WI38 (cell line): Measurements from ENCODE around the gene MTAP.

Experiments used
- H3K4me3 ChIP-seq: 2 replicates; pipeline ENCODE4 v1.5.1; 2011; ENCODE audit warnings: low read depth, mild to moderate bottlenecking, control low read depth, low read length
- TF ChIP-seq, protein P1 (sequence below): IDR thresholded peaks from 2 replicates; pipeline ENCODE4 v1.5.1; 2012; ENCODE audit warnings: low read depth, mild to moderate bottlenecking, control low read depth, low read length

The MTAP gene

DNA sequence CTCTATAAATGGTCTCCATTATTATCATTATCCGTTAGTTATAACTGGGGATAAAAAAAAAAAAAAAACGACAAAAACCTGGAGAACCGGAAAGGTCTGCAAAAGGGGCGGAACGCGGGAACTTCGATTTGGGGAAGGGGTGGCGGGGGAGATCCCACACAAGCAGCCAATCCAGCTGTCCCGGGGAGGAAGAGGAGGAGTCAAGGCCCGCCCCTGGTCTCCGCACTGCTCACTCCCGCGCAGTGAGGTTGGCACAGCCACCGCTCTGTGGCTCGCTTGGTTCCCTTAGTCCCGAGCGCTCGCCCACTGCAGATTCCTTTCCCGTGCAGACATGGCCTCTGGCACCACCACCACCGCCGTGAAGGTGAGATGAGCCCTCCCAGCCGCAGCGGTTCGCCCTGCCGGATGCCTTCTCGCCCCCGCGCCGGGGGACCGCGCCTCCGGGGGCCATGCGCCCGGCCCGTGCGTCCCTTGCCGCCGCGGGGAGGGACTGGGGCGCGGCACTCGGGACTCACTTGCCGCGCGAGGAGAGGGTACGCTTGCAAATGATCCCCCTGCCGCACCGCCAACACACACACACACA lies at the start of gene MTAP:
Gene MTAP (plus strand): TSS at position 219 of the 583 bp plus-strand sequence. CDS start 113 bp downstream, at position 332.
- TF ChIP-seq, protein P1, sequence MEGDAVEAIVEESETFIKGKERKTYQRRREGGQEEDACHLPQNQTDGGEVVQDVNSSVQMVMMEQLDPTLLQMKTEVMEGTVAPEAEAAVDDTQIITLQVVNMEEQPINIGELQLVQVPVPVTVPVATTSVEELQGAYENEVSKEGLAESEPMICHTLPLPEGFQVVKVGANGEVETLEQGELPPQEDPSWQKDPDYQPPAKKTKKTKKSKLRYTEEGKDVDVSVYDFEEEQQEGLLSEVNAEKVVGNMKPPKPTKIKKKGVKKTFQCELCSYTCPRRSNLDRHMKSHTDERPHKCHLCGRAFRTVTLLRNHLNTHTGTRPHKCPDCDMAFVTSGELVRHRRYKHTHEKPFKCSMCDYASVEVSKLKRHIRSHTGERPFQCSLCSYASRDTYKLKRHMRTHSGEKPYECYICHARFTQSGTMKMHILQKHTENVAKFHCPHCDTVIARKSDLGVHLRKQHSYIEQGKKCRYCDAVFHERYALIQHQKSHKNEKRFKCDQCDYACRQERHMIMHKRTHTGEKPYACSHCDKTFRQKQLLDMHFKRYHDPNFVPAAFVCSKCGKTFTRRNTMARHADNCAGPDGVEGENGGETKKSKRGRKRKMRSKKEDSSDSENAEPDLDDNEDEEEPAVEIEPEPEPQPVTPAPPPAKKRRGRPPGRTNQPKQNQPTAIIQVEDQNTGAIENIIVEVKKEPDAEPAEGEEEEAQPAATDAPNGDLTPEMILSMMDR = no peak
- peak within 1 kb of the TSS; percentile 81 for H3K4me3 ChIP-seq

DNA sequence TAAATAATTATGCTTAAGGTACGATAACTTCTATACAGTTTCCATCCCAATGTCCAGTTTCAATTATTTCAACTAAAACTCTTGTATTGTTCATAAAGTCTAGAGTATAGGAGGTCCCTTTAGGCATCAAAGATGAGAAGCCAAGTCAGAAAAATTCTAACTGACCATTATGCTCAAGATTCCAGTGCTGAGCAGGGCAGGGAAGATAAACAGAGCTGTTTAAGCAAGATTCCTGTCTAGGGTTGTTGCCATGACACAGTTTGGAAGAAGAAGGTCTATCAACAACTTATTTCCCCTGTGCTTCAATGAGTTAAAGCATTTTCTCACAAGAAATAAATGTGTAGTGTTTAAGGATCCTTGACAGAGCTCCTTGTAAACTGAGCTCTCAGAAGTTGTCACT lies 48.9 kb upstream of the MTAP start:
- TF ChIP-seq, protein P1 = no peak
- H3K4me3 ChIP-seq = no peak overlapping the region

DNA sequence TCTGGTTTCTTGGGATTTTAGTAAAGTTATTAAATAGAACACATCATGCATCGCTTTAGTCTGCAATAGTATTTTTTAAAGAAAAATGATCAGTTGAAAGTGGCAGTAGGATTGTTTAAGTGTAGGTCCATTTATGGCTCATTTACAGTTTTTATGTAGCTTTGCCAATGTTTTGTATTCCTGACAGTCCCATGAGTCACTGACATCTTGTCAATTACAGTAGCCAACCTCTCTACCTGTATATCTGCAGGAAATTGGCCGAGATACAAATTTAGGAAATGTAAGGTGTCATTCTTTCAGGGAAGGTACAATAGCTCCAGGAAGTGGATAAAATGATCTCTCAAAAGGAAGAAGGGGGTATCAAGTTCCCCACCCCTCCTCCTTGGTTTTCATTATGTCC lies 47.7 kb upstream of the MTAP start:
- TF ChIP-seq, protein P1 = no peak

DNA sequence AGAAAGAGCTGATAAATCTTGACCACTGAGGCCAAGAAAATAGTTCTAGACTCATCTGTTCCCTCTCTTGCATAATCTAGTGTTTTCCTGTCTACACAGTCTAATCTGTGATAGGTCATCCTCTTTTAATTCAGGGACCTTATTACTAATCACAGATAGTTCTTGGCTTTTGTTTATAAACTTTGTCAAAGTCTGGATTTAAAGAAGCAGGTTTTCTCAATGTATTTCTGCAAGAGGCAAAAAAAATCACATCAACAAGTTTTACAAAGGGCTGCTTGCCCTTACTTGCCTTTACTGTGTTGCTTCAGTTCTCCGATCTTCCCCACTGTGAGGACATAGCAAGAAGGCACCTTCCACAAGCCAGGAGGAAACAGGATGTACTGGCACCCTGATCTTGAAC lies 43.9 kb upstream of the MTAP start:
- TF ChIP-seq, protein P1 = no peak
- H3K4me3 ChIP-seq = no peak overlapping the region

More for the DNA sequence above, 47.7 kb upstream of the MTAP start:
- H3K4me3 ChIP-seq = no peak overlapping the region

DNA sequence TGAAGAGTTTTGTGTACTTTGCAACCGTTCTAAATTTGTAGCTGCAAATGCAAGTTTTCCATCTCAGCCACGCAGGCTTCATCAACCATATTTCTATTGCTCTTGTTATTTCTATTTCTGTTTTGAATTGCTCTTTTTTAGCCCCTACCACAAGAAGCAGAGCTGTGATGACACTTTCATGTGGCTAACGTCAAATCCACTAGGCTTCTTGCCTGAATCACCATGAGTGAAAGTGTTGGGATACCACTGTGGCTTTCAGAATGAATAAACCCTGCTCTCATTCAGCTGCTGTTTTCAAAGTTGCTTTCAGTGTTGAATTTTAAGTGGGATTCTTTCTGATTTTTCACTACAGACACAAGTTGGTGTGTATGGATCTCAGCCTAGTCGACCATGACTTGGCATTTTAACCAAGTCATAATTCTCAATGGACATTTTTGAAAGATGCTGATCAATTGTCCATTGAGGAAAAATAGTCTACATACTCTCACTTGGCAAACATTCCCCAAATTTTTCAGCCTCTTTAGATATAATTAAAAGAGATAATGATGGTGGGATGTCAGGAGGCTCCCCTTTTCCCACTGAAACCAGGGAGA lies 41.0 kb upstream of the MTAP start:
- TF ChIP-seq, protein P1 = no peak
- H3K4me3 ChIP-seq = no peak overlapping the region

DNA sequence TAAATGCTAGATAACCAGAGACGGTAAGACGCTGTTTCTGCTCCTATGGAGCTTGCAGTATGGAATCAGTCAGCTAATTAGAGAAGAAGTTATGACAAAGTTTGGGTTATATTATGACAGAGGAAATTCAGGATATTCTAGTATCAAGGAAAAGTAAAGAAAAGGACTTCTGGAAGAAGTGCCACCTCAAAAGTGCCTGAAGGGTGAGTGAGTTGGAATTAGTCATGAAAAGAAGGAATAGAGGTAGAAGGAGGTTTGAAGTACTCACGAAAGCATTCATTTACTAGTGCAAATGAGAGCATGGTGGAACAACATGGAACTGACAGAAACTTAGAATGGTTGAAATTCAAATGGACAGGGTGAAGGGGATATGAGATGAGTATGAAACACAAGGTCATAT lies 40.4 kb upstream of the MTAP start:
- TF ChIP-seq, protein P1 = no peak
- no peak overlapping the region for H3K4me3 ChIP-seq

DNA sequence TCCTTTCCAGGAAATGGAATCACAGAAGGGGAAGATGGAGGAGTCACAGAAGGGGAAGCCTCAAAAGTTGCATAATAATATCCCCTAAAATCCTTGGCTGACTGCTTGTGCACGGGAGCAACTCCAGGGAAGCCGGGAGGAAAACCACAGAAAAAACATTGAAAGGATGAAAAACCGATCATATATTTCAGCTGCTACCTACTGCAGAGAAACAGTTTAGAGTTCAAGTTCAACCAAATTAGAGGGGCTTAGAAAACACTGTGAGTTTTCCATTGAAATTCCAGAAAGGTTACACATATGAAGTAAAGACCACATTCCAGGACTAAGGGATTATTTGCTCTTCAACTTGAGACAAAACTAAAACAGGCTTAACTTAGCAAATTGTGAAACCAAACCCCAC lies 37.6 kb upstream of the MTAP start:
- no peak overlapping the region for H3K4me3 ChIP-seq
- TF ChIP-seq, protein P1 = no peak
